ENCODE measurements around the gene TCF4. TPM values are rescaled to one million over a fixed set of nuclear protein-coding genes. Genes with fewer than 3 reads are reported as not detected.

TCF4 gene
- polyA plus RNA-seq (2013): 49.8 TPM

GRCh38 chr18:55588111-55588869 is at the start of gene TCF4:
Gene TCF4, minus strand, starts transcription at chr18:55588192. Its CDS starts 1,076 bp downstream, at chr18:55587116.
- CTCF ChIA-PET: interaction anchor here (0.8 to 1.3 kb wide), 3 partner anchors 9 to 240 kb away, joined by 3 read pairs; no protein-coding TSS in a partner anchor
- Histone ChIP-seq H3K9me3 (ENCODE audit: control extremely low read depth in 1 of 5, control insufficient read depth in 4 of 5, insufficient read depth in 2 of 5, low read depth in 1 of 5, low read length in 4 of 5) (no peaks in the 10 kb centered on the region), H3K36me3 (ENCODE audit: control insufficient read depth in 4 of 4, insufficient read depth in 4 of 4, low read length in 3 of 4) (peaks cover 0 to 3% (median 0%) of the 10 kb centered on the region in 4 experiments), H3K27me3 (replicated peaks in 2 of 5; ENCODE audit: control insufficient read depth in 4 of 5, insufficient read depth in 5 of 5, low read length in 4 of 5) (no peaks in the 10 kb centered on the region), H3K27ac (ENCODE audit: insufficient read depth in 1 of 2, low read depth in 1 of 2, low read length in 2 of 2, poor library complexity in 1 of 2, severe bottlenecking in 2 of 2) (peak within 1 kb of the TSS; percentile 62 to 88), H3K4me3 (ENCODE audit: control insufficient read depth in 1 of 7, extremely low read depth in 1 of 7, insufficient read depth in 4 of 7, low read depth in 2 of 7, low read length in 6 of 7) (peak within 1 kb of the TSS; percentile 43 to 99 (median 95)), H3K4me1 (ENCODE audit: control extremely low read depth in 1 of 4, control insufficient read depth in 4 of 4, insufficient read depth in 4 of 4, low read length in 3 of 4) (peaks cover 16 to 46% (median 26%) of the 10 kb centered on the region in 4 experiments)
- POLR2A ChIA-PET: interaction anchor here (0.5 to 1.8 kb wide), 4 partner anchors 8 to 1062 kb away, joined by 3 to 9 read pairs (median 4); no protein-coding TSS in a partner anchor
- DNase-seq: peak; percentile 66 to 83 (median 78)
- WGBS (ENCODE audit: insufficient coverage): 0% methylated on average over 15 of the region's 46 CpGs

GRCh38 chr18:55637204-55637603 is 49.2 kb upstream of the TCF4 start:
- Histone ChIP-seq H3K4me1 (ENCODE audit: control extremely low read depth in 1 of 4, control insufficient read depth in 4 of 4, insufficient read depth in 4 of 4, low read length in 3 of 4) (peaks cover 0 to 20% (median 4%) of the 10 kb centered on the region in 4 experiments), H3K4me3 (ENCODE audit: control insufficient read depth in 1 of 7, extremely low read depth in 1 of 7, insufficient read depth in 4 of 7, low read depth in 2 of 7, low read length in 6 of 7) (no peak overlapping the region), H3K27ac (ENCODE audit: insufficient read depth in 1 of 2, low read depth in 1 of 2, low read length in 2 of 2, poor library complexity in 1 of 2, severe bottlenecking in 2 of 2) (no peak overlapping the region), H3K27me3 (replicated peaks in 2 of 5; ENCODE audit: control insufficient read depth in 4 of 5, insufficient read depth in 5 of 5, low read length in 4 of 5) (no peaks in the 10 kb centered on the region), H3K36me3 (ENCODE audit: control insufficient read depth in 4 of 4, insufficient read depth in 4 of 4, low read length in 3 of 4) (no peaks in the 10 kb centered on the region), H3K9me3 (ENCODE audit: control extremely low read depth in 1 of 5, control insufficient read depth in 4 of 5, insufficient read depth in 2 of 5, low read depth in 1 of 5, low read length in 4 of 5) (peaks cover 0 to under 1% (median 0%) of the 10 kb centered on the region in 5 experiments)
- ChIA-PET POLR2A (no interaction called here), CTCF (no interaction called here)
- no peak for DNase-seq
- 94% methylated on average over 5 of the region's 8 CpGs for WGBS (ENCODE audit: insufficient coverage)

- POLR2A ChIA-PET: no interaction called here
Observed at GRCh38 chr18:55635439-55635838, 47.4 kb upstream of the TCF4 start.

GRCh38 chr18:55634545-55634944 is 46.6 kb upstream of the TCF4 start:
- DNase-seq: peak in 2 of 3 donors; percentile 40 to 50
- H3K27me3 ChIP-seq (replicated peaks in 2 of 5; ENCODE audit: control insufficient read depth in 4 of 5, insufficient read depth in 5 of 5, low read length in 4 of 5): no peaks in the 10 kb centered on the region
- no peak overlapping the region for H3K4me3 ChIP-seq (ENCODE audit: control insufficient read depth in 1 of 7, extremely low read depth in 1 of 7, insufficient read depth in 4 of 7, low read depth in 2 of 7, low read length in 6 of 7)
- ChIA-PET POLR2A (no interaction called here), CTCF (interaction anchor here (0.6 kb wide), 1 partner anchor 14 kb away, joined by 3 read pairs; no protein-coding TSS in a partner anchor)
- no peaks in the 10 kb centered on the region for H3K36me3 ChIP-seq (ENCODE audit: control insufficient read depth in 4 of 4, insufficient read depth in 4 of 4, low read length in 3 of 4)
- 50% methylated on average over 3 of the region's 3 CpGs for WGBS (ENCODE audit: insufficient coverage)
- no peak overlapping the region for H3K27ac ChIP-seq (ENCODE audit: insufficient read depth in 1 of 2, low read depth in 1 of 2, low read length in 2 of 2, poor library complexity in 1 of 2, severe bottlenecking in 2 of 2)
- peaks cover 0 to 15% (median 4%) of the 10 kb centered on the region in 4 experiments for H3K4me1 ChIP-seq (ENCODE audit: control extremely low read depth in 1 of 4, control insufficient read depth in 4 of 4, insufficient read depth in 4 of 4, low read length in 3 of 4)
- H3K9me3 ChIP-seq (ENCODE audit: control extremely low read depth in 1 of 5, control insufficient read depth in 4 of 5, insufficient read depth in 2 of 5, low read depth in 1 of 5, low read length in 4 of 5): peaks cover 0 to 1% (median 0%) of the 10 kb centered on the region in 5 experiments

More at GRCh38 chr18:55635439-55635838, 47.4 kb upstream of the TCF4 start:
- peak in 2 of 3 donors; percentile 16 to 24 for DNase-seq
- CTCF ChIA-PET: no interaction called here
- Histone ChIP-seq H3K4me3 (ENCODE audit: control insufficient read depth in 1 of 7, extremely low read depth in 1 of 7, insufficient read depth in 4 of 7, low read depth in 2 of 7, low read length in 6 of 7) (no peak overlapping the region), H3K27ac (ENCODE audit: insufficient read depth in 1 of 2, low read depth in 1 of 2, low read length in 2 of 2, poor library complexity in 1 of 2, severe bottlenecking in 2 of 2) (no peak overlapping the region), H3K36me3 (ENCODE audit: control insufficient read depth in 4 of 4, insufficient read depth in 4 of 4, low read length in 3 of 4) (no peaks in the 10 kb centered on the region), H3K9me3 (ENCODE audit: control extremely low read depth in 1 of 5, control insufficient read depth in 4 of 5, insufficient read depth in 2 of 5, low read depth in 1 of 5, low read length in 4 of 5) (no peaks in the 10 kb centered on the region), H3K4me1 (ENCODE audit: control extremely low read depth in 1 of 4, control insufficient read depth in 4 of 4, insufficient read depth in 4 of 4, low read length in 3 of 4) (peaks cover 0 to 15% (median 4%) of the 10 kb centered on the region in 4 experiments), H3K27me3 (replicated peaks in 2 of 5; ENCODE audit: control insufficient read depth in 4 of 5, insufficient read depth in 5 of 5, low read length in 4 of 5) (no peaks in the 10 kb centered on the region)
- 0% methylated on average over 1 of the region's 2 CpGs for WGBS (ENCODE audit: insufficient coverage)

- Histone ChIP-seq H3K9me3 (ENCODE audit: control extremely low read depth in 1 of 5, control insufficient read depth in 4 of 5, insufficient read depth in 2 of 5, low read depth in 1 of 5, low read length in 4 of 5) (peaks cover 0 to 1% (median 0%) of the 10 kb centered on the region in 5 experiments), H3K4me1 (ENCODE audit: control extremely low read depth in 1 of 4, control insufficient read depth in 4 of 4, insufficient read depth in 4 of 4, low read length in 3 of 4) (peaks cover 0 to 15% (median 4%) of the 10 kb centered on the region in 4 experiments), H3K4me3 (ENCODE audit: control insufficient read depth in 1 of 7, extremely low read depth in 1 of 7, insufficient read depth in 4 of 7, low read depth in 2 of 7, low read length in 6 of 7) (no peak overlapping the region), H3K36me3 (ENCODE audit: control insufficient read depth in 4 of 4, insufficient read depth in 4 of 4, low read length in 3 of 4) (no peaks in the 10 kb centered on the region), H3K27me3 (replicated peaks in 2 of 5; ENCODE audit: control insufficient read depth in 4 of 5, insufficient read depth in 5 of 5, low read length in 4 of 5) (no peaks in the 10 kb centered on the region), H3K27ac (ENCODE audit: insufficient read depth in 1 of 2, low read depth in 1 of 2, low read length in 2 of 2, poor library complexity in 1 of 2, severe bottlenecking in 2 of 2) (no peak overlapping the region)
- peak in 1 of 3 donors; percentile 2 for DNase-seq
- CTCF ChIA-PET: no interaction called here
- 100% methylated on average over 1 of the region's 2 CpGs for WGBS (ENCODE audit: insufficient coverage)
- POLR2A ChIA-PET: no interaction called here
Observed at GRCh38 chr18:55633032-55633431, 45.0 kb upstream of the TCF4 start.

GRCh38 chr18:55629133-55629532 is 41.1 kb upstream of the TCF4 start:
- no peak for DNase-seq
- ChIA-PET CTCF (no interaction called here), POLR2A (no interaction called here)
- H3K4me1 ChIP-seq (ENCODE audit: control extremely low read depth in 1 of 4, control insufficient read depth in 4 of 4, insufficient read depth in 4 of 4, low read length in 3 of 4): no peaks in the 10 kb centered on the region
- no peak overlapping the region for H3K4me3 ChIP-seq (ENCODE audit: control insufficient read depth in 1 of 7, extremely low read depth in 1 of 7, insufficient read depth in 4 of 7, low read depth in 2 of 7, low read length in 6 of 7)
- WGBS (ENCODE audit: insufficient coverage): no CpG with 5 or more reads among the region's 1 CpG
- no peaks in the 10 kb centered on the region for H3K27me3 ChIP-seq (replicated peaks in 2 of 5; ENCODE audit: control insufficient read depth in 4 of 5, insufficient read depth in 5 of 5, low read length in 4 of 5)
- H3K27ac ChIP-seq (ENCODE audit: insufficient read depth in 1 of 2, low read depth in 1 of 2, low read length in 2 of 2, poor library complexity in 1 of 2, severe bottlenecking in 2 of 2): no peak overlapping the region
- peaks cover 0 to 1% (median 0%) of the 10 kb centered on the region in 5 experiments for H3K9me3 ChIP-seq (ENCODE audit: control extremely low read depth in 1 of 5, control insufficient read depth in 4 of 5, insufficient read depth in 2 of 5, low read depth in 1 of 5, low read length in 4 of 5)
- H3K36me3 ChIP-seq (ENCODE audit: control insufficient read depth in 4 of 4, insufficient read depth in 4 of 4, low read length in 3 of 4): no peaks in the 10 kb centered on the region

GRCh38 chr18:55627007-55627406 is 39.0 kb upstream of the TCF4 start:
- Histone ChIP-seq H3K9me3 (ENCODE audit: control extremely low read depth in 1 of 5, control insufficient read depth in 4 of 5, insufficient read depth in 2 of 5, low read depth in 1 of 5, low read length in 4 of 5) (peaks cover 0 to 1% (median 0%) of the 10 kb centered on the region in 5 experiments), H3K36me3 (ENCODE audit: control insufficient read depth in 4 of 4, insufficient read depth in 4 of 4, low read length in 3 of 4) (no peaks in the 10 kb centered on the region), H3K27ac (ENCODE audit: insufficient read depth in 1 of 2, low read depth in 1 of 2, low read length in 2 of 2, poor library complexity in 1 of 2, severe bottlenecking in 2 of 2) (no peak overlapping the region), H3K27me3 (replicated peaks in 2 of 5; ENCODE audit: control insufficient read depth in 4 of 5, insufficient read depth in 5 of 5, low read length in 4 of 5) (no peaks in the 10 kb centered on the region), H3K4me1 (ENCODE audit: control extremely low read depth in 1 of 4, control insufficient read depth in 4 of 4, insufficient read depth in 4 of 4, low read length in 3 of 4) (no peaks in the 10 kb centered on the region), H3K4me3 (ENCODE audit: control insufficient read depth in 1 of 7, extremely low read depth in 1 of 7, insufficient read depth in 4 of 7, low read depth in 2 of 7, low read length in 6 of 7) (no peak overlapping the region)
- no peak for DNase-seq
- ChIA-PET POLR2A (interaction anchor here (0.6 kb wide), 1 partner anchor 306 kb away, joined by 3 read pairs; no protein-coding TSS in a partner anchor), CTCF (no interaction called here)
- WGBS (ENCODE audit: insufficient coverage): no CpG with 5 or more reads among the region's 1 CpG
